Measurements from ENCODE around the gene FBXL17.

The FBXL17 gene

GRCh38 chr5:108372369-108372768, 9.5 kb downstream of the FBXL17 start:
- DNase-seq, result no peak

DNA sequence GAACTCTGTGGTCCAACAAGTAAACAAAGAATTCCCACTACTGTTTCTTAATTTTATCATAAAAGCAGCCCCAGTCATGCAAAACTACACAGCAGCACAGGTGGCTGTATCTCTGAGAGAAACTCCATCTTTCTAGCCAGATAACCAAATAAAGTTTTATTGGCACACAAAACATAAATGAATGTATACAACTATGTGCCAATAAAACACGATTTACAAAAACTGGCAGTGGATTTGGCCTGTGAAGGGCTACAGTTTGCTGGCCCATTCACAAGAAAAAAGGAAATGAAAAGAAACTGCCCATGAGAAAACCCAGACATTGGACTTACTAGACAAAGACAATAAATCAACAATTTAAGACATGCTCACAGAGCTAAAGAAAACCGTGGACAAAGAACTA, 10.6 kb downstream of the FBXL17 start:
- no peak for DNase-seq

DNA sequence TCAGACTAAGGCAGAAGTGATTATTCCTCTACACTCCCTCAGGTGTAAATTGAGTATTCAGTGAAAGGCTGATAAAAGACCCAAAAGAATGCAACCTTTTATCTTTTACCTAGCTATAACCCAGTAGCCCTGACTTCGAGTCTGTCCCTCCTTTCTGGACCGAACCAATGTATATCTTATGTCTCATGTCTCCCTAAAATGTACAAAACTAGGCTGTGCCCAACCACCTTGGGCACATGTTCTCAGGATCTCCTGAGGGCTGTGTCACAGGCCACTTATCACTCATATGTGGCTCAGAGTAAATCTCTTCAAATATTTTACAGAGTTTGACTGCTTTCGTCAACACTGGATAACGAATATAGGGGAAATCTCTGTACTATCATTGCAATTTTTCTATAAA, 12.7 kb downstream of the FBXL17 start:
- DNase-seq, result no peak

GRCh38 chr5:108367679-108368334, 14.1 kb downstream of the FBXL17 start:
- DNase-seq, result no peak

- no peak for DNase-seq
Observed at GRCh38 chr5:108366500-108366899, 15.4 kb downstream of the FBXL17 start.

- no peak for DNase-seq
Observed at GRCh38 chr5:108361771-108362170, 20.1 kb downstream of the FBXL17 start.

DNA sequence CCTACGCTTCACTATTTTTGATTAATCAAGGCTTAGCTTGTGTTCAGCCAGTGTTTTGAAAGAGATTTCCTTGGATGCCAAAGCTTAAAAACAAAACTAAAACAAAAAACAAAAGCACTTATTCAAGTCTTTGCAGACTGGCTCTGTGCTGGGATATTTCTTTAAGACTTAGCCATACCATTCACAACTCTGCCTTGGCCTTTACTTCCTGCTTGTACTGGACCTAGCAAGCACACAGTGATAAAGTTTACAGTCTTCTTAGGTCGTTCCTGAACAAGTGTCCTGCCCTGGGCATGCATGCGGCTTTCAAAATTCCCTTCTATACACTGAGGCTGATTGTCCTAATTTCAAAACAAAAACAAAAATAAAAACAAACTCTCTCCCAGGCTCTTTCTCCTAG, 20.7 kb downstream of the FBXL17 start:
- no peak for DNase-seq

DNA sequence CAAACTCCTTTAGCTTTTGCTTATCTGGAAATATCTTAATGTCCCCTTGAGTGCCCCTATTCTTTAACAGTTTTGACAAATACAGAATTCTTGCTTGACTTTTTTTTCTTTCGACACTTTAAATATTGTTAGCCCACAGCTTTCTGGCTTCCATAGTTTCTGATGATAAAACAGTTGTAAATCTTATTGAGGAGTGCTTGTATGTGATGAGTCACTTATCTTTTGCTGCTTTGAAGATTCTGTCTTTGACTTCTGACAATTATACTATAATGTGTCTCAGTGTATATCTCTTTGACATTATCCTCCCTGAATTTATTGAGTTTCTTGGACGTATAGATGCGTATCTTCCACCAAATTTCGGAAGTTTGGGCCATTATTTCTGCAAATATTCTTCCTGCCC, 21.6 kb downstream of the FBXL17 start:
- no peak for DNase-seq

GRCh38 chr5:108356286-108356685, 25.6 kb downstream of the FBXL17 start:
- no peak for DNase-seq

DNA sequence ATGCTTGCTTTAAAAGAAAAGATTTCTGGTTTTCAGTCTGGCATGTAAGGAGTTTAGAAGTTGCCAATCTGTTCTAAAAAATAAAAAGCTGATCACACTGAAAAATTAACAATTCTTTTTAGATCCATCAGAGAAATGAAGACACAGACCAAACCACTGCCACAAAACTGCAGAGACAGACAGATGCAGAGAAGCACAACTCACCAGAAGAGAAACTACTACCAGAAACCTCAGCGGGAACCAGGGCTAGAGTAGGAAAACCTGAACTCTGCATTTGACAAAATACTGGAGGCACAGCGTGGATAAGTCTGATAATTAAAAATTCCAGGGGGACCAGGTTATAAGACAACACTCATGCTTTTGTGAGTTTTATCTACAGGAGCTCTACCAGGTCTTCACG, 28.8 kb downstream of the FBXL17 start:
- DNase-seq, result no peak

GRCh38 chr5:108345541-108346171, 36.2 kb downstream of the FBXL17 start:
- DNase-seq, result peak in 1 of 2 donors; percentile 38

DNA sequence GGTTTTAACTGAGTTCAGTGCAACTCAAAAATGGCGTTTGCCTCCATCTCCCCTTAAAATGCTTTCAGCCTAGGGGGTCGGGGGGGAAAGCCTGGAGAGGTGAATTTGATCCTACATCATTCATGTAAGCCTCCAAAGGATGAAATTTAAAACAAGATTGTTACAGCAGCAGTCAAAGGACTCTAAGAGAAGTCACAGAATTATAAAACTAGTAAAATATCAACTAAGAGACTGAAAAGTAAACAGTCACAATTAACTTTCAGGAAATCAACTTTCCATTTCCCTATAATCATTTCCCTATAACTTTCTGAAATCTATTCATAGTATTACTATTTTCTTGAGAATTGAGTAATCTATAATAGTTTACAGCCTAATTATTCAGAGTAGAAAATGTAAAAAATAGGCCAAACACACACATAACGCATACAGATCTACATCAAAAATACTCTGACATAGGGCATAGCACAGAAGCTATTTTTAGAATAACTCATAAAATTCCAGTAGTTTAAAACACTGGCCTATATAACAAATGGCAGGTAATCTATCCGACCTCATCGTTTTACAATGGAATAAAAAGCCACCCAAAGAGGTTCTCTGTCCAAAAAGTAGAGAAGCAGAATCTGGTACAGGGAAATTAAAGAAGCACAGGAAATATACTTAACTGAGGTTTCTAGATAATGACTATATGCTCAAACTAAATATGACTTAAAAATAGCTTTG, 37.6 kb downstream of the FBXL17 start:
- no peak for DNase-seq

GRCh38 chr5:108341866-108342265, 40.0 kb downstream of the FBXL17 start:
- DNase-seq, result no peak

DNA sequence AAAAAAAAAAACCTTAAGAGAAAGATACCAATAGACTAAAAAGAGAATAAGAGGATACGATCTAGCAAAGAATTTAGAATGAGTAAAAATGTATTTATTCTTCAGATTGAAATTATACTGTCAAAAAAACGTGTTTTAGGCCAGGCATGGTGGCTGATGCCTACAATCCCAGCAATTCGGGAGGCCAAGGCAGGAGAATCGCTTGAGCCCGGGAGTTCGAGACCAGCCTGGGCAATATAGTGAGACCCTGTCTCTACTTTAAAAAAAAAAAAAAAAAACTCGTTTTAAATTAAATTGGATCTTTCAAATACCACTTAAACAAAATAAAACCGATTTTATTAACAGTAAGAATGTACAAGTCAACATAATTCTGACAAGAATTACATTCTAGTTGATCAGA, 41.8 kb downstream of the FBXL17 start:
- DNase-seq, result no peak

GRCh38 chr5:108339220-108339619, 42.7 kb downstream of the FBXL17 start:
- no peak for DNase-seq

DNA sequence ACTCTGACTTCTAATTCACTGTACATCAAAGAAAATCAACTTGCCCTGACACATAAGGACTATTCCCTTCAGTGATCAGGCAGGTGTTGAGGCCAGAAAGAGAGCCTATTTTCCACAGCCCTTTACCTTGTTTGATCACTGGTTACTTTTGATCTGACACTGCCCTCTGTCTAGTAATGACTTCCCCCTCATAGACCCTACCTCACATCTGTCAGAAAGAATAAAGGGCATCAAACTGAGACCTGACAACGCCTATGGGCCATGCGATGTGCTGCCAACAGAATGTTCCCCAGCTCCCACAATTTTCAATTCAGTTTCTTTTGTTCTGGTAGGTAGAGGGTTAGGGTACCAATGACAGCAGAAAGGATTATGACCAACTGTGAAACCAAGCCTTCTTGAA, 47.7 kb downstream of the FBXL17 start:
- DNase-seq, result no peak

DNA sequence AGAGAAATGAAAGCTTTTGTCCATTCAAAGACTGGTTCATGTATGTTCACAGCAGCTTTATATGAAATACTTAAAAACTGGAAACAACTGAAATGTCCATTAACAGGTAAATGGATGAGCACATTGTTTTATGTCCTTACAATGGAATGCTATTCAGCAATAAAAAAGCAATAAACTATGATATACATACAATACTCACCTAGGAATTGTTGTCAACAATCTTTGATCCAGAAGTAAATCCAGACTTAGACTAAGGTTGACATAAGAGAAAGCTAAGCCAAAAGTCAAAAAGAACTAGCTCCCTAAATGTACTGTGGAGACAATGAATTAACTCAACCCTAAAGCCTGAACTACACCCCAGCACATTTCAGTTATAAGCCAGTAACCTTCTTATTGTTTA, 54.9 kb downstream of the FBXL17 start:
- DNase-seq, result no peak

DNA sequence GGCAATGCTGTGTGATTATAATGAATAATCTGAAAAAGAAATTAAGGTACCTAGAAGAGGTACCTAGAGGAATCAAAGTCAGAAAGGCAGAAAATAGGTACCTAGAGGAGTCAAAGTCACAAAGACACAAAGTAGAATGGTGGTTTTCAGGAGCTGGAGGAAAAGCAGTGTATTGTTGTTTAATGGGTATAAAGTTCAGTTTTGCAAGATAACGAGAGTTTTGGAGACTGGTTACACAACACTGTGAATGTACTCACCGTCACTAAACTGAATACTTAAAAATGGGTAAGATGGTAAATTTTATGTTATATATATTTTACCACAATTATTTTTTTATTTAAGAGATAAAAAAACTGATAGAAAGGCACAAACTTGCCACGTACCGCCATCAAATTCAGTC, 57.0 kb downstream of the FBXL17 start:
- DNase-seq, result no peak

GRCh38 chr5:108321341-108321740, 60.6 kb downstream of the FBXL17 start:
- DNase-seq, result no peak

GRCh38 chr5:108320231-108320630, 61.7 kb downstream of the FBXL17 start:
- DNase-seq, result no peak

DNA sequence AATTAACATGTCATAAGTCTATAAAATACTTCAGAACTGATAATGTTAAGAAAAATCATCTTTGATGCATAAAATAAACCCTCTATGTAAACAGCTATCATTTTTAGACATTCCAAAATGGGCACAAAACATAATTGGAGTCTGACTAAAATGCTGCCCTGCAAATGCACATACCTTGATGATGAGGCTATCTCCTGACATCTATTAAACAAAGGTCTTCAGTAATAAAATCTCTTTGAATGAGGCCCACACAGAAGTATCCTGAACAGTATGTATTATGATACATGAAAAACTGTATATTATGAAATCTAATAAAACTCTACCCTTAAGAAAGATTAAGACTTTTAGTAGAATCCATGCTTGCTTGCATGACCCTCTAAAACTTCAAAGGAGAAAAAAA, 66.1 kb downstream of the FBXL17 start:
- no peak for DNase-seq

GRCh38 chr5:108312258-108312657, 69.6 kb downstream of the FBXL17 start:
- DNase-seq, result no peak

- no peak for DNase-seq
Observed at GRCh38 chr5:108311682-108312081, 70.2 kb downstream of the FBXL17 start.

DNA sequence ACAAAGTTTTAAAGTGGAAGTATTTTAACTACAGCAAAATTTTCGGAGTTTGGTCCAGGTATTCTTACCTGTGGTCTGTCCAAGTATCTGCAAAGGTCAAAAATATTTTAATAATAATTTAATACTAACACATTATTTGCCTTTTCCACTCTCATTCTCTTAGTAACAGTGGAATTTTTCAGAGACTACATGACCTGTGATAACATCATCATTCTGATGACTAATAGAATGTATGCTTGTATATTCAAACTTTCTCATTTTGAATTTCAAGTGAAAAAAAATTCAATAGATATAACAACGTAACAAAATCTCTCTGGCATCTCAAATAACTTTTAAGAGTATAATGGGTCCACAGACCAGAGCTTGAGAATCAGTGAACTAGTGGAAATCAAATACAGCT, 78.3 kb downstream of the FBXL17 start:
- no peak for DNase-seq
